Adrenal gland (tissue), 5 donors: ENCODE measurements around the gene CAMTA1.

Experiments
- CTCF ChIP-seq, 6 experiments: fragments of 450-650 bp in 4 of 6; fragments of 200-600 bp in 2 of 6; sonication (generic) in 1 of 6; IDR thresholded peaks; 1 replicate in 5 of 6; 2 replicates in 1 of 6; pipeline versions ENCODE4 v1.5.1 to v1.8.0; 2016 to 2021; ENCODE audit warnings: antibody characterized with exemption in 6 of 6, mild to moderate bottlenecking in 2 of 6, moderate library complexity in 1 of 6
- POLR2A ChIP-seq, 2 donors: fragments of 450-650 bp; IDR thresholded peaks; one replicate each; pipeline ENCODE4 v1.6.1; 2017; ENCODE audit warnings: antibody characterized with exemption in 2 of 2, mild to moderate bottlenecking in 2 of 2, moderate library complexity in 1 of 2
- donor health status: DM: no; HTN: no; CAD: no.

- TF ChIP-seq CTCF (IDR thresholded peaks at IDR 0.05) = no peak
- TF ChIP-seq POLR2A (IDR thresholded peaks at IDR 0.05) = no peak
Observed at GRCh38 chr1:6820899-6821298, 35.6 kb downstream of the CAMTA1 start.
